NCI-H2081 (cell line): ENCODE measurements around the gene RNF121.
"Not testable (repeated sequence)": the region's sequence is repeated elsewhere in the genome, so short reads cannot be mapped to it uniquely, and the experiment has no call there.

Experiments
- DNase-seq, 2 experiments: peaks; one replicate each; lab custom pipeline; 2025; lab: John Stamatoyannopoulos, UW

RNF121 gene

DNA sequence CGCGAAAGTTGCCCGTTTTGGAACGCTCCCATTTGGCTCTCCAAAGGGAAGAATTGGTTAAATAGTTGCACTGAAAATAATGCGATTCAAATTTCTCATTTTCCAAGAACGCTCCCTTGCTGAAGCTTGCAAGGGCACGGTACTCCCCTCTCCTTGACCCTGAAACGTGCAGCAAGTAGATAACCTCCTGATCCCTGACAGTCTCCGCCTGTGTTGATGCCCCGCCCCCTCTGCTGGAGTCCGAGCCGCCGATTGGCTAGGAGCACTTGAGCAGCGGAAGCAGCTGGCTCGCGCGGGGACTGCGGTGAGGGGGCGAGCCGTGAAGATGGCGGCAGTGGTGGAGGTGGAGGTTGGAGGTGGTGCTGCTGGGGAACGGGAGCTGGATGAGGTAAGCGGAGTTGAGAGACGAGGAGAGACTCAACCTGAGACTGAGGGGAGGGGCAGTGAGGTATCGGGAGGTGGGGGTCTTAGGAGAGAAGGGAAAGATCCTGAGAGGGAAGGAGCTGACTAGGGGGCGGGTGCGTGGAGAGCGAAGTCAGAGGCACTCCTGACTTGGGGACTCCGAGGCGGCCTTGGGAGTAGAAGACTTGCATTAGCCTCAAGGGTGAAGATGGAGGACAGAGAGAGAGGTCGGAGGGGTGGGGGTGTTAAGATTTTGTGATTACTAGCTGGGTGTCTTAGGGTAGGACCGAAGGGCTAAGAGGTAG, at the start of gene RNF121:
Gene RNF121, plus strand, starts transcription at position 310 of the 707 bp plus-strand sequence. Its CDS starts 16 bp downstream, at position 326.
- DNase-seq: peak; percentile 93 to 96

DNA sequence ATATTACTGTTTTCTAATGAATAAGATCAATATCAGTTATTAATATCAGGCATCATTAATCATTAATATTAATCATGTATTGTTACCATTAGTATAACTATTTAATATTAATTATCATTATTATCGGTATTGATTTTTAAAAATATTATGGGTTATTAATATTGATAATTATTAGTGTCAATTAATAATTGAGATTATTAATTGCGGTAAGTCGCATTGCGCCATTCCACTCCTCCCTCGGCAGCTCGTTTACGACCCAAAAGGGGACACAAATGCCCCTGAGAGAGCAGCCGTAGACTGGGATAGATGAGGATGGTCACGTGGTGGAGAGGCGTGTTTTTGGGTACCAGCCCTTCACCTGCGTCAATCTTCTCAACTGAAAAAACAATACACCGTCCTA, 43.0 kb upstream of the RNF121 start:
- DNase-seq: not testable (repeated sequence)

DNA sequence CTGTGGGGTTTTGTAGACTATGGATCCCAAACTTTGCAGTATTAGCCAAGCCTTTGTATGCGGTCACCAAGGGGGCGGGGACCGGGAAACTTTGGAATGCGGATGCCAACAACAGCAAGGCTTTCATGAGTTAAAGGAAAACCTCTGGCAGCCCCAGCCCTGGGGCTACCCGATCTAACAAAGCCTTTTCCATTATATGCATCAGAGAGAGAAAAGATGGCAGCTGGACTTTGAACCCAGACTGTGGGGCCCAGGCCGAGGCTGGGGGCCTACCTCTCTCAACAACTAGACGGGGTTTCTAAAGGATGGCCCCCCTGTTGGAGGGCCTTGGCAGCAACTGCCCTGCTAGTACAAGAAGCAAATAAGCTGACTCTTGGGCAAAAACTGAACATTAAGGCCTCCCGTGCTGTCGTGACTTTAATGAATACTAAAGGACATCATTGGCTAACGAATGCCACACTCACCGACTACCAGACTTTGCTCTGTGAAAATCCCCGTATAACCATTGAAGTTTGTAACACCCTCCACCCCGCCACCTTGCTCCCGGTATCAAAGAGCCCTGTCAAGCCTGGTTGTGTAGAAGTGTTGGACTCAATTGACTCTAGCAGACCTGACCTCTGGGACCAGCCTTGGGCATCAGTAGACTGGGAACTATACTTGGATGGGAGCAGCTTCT, 40.4 kb upstream of the RNF121 start:
- DNase-seq: not testable (repeated sequence)

DNA sequence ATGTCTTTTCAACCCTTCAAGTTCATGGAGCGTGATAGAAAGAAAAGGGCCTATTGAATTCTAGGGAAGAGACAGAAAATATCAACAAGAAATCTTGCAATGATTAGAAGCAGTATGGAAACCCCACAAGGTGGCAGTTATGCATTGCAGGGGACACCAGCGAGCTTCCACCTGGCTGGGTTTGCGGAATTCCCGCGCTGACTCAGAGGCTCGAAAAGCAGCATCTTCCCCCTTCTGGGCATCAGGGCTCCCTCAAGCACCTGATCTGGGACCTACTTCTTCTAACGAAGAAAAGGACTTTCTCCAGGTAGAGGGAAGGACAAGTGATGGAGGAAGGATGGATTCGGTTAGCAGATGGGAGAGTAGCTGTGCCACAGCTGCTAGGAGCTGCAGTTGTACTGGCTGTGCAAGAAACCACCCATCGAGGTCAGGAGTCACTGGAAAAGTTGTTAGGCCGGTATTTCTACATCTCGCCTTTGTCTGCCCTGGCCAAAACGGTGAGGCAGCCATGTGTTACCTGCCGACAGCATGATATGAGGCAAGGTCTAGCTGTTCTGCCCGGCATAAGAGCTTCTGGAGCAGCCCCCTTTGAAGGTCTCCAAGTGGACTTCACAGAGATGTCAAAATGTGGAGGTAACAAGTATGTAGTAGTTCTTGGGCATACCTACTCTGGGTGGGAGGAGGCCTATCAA, 39.5 kb upstream of the RNF121 start:
- not testable (repeated sequence) for DNase-seq

DNA sequence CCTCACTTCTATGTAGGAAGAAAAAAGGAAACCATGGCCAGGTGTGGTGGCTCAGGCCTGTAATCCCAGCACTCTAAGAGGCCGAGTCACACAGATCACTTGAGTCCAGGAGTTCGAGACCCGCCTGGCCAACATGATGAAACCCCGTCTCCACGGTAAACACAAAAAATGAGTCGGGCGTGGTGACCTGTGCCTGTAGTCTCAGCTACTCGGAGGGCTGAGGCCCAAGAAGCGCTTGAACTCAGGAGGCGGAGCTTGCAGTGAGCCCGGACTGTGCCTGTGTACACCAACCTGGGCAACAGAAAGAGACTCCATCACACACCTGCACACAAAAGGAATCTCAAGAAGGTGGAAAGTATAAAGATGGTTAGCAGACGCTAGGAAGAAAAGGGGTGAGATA, 32.9 kb upstream of the RNF121 start:
- DNase-seq: no peak

DNA sequence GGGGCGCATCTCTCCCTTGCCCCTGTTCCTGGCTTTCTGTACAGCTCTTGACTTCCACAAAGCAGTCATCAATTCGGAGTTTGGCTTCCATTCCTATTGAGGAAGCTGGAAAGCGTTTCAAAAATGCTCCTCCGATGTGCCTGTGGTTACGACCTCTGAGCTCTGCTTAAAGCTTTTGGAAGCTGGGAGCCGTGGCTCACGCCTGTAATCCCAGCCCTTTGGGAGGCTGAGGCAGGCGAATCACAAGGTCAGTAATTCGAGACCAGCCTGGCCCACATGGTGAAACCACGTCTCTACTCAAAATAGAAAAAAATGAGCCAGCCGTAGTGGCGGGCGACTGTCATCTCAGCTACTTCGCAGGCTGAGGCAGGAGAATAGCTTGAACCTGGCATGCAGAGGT, 27.7 kb upstream of the RNF121 start:
- not testable (repeated sequence) for DNase-seq

DNA sequence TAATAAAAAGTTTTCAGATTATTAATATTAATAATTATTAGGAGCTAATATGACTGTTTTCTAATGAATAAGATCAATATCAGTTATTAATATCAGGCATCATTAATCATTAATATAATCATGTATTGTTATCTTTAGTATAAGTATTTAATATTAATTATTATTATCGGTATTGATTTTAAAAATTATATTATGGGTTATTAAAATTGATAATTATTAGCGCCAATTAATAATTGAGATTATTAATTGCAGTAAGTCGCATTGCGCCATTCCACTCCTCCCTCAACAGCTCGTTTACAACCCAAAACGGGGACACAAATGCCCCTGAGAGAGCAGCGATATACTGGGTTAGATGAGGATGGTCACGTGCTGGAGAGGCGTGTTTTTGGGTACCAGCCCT, 20.6 kb upstream of the RNF121 start:
- no peak for DNase-seq

DNA sequence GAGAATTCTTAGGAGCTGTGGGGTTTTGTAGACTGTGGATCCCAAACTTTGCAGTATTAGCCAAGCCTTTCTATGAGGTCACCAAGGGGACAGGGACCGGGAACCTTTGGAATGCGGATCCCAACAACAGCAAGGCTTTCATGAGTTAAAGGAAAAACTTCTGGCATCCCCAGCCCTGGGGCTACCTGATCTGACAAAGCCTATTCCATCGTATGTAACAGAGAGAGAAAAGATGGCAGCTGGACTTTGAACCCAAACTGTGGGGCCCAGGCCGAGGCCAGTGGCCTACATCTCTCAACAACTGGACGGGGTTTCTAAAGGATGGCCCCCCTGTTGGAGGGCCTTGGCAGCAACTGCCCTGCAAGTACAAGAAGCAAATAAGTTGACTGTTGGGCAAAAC, 18.1 kb upstream of the RNF121 start:
- not testable (repeated sequence) for DNase-seq

DNA sequence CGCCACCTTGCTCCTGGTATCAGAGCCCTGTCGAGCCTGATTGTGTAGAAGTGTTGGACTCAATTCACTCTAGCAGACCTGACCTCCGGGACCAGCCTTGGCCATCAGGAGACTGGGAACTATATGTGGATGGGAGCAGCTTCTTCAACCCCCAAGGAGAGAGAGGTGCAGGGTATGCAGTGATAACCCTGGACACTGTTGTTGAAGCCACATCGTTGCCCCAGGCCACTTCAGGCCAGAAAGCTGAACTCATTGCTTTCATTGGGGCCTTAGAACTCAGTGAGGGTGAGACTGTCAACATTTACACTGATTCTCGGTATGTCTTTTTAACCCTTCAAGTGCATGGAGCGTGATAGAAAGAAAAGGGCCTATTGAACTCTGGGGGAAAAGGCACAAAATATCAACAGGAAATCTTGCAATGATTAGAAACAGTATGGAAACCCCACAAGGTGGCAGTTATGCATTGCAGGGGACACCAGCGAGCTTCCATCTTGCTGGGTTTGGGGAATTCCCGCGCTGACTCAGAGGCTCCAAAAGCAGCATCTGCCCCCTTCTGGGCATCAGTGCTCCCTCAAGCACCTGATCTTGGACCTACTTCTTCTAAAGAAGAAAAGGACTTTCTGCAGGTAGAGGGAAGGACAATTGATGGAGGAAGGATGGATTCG, 17.4 kb upstream of the RNF121 start:
- not testable (repeated sequence) for DNase-seq

DNA sequence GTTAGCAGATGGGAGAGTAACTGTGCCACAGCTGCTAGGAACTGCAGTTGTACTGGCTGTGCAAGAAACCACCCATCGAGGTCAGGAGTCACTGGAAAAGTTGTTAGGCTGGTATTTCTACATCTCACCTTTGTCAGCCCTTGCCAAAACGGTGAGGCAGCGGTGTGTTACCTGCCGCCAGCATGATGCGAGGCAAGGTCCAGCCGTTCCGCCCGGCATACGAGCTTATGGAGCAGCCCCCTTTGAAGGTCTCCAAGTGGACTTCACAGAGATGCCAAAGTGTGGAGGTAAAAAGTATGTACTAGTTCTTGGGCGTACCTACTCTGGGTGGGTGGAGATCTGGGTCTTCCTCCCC, 16.9 kb upstream of the RNF121 start:
- not testable (repeated sequence) for DNase-seq

DNA sequence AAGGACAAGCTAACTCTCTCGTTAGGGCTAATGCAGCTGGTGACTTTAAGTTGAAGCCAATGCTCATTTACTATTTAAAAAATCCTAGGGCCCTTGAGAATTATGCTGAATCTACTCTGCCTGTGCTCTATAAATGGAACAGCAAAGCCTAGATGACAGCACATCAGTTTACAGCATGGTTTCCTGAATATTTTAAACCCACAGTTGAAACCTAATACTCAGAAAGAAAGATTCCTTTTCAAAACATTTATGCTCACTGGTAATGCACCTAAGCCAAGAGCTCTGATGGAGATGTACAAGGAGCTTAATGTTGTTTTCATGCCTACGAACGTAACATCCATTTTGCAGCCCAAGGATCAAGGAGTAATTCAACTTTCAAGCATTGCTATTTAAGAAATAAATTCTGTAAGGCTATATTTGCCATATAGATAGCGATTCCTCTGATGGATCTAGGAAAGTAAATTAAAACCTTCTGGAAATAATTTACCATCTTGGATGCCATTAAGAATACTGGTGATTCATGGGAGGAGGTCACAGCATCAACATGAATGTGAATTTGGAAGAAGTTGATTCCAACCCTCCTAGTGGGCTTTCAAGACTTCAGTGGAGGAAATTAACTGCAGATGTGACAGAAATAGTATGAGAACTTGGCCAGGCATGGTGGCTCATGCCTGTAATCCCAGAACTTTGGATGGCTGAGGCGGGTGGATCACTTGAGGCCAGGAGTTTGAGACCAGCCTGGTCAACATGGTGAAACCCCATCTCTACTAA, 14.9 kb upstream of the RNF121 start:
- no peak for DNase-seq

DNA sequence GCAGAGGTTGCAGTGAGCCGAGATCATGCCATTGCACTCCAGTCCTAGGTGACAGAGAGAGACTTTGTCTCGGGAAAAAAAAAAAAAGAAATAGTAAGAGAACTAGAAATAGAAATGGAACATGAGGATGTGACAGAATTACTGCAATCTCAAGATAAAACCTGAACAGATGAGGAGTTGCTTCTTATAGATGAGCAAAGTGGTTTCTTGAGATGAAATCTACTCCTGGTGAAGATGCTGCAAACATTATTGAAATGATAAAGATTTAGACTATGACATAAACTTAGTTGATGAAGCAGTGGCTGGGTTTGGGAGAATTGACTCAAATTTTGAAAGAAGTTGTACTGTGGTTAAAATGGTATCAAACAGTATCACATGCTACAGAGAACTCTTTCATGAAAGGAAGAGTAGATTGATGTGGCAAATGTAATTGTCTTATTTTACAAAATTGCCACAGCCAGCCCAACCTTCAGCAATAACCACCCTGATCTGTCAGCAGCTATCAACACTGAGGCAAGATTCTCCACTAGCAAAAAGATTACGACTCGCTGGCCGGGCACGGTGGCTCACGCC, 14.1 kb upstream of the RNF121 start:
- no peak for DNase-seq

DNA sequence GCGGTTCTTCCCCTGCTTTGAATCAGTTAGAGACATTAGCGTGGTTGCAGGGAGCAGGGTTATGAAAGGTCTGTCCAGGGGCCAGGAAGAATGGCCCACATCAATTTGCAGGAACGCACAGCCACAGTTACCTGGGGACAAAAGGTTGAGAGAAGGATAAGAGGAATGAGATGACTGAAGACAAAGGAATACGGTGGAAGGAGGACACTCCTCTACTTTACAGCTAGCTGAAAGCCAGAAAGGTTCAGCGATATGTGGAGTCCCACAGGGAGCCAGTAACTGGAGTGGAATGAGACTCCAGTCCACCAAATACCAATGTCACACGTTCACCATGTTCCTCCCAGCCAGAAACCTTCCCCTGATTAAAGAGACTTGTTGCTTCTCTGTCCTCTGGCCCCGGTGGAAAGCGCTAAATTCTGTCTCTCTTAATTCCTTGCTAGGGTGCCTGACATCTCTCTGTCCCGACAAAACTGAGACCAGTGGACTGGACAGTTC, 11.2 kb upstream of the RNF121 start:
- DNase-seq: no peak

DNA sequence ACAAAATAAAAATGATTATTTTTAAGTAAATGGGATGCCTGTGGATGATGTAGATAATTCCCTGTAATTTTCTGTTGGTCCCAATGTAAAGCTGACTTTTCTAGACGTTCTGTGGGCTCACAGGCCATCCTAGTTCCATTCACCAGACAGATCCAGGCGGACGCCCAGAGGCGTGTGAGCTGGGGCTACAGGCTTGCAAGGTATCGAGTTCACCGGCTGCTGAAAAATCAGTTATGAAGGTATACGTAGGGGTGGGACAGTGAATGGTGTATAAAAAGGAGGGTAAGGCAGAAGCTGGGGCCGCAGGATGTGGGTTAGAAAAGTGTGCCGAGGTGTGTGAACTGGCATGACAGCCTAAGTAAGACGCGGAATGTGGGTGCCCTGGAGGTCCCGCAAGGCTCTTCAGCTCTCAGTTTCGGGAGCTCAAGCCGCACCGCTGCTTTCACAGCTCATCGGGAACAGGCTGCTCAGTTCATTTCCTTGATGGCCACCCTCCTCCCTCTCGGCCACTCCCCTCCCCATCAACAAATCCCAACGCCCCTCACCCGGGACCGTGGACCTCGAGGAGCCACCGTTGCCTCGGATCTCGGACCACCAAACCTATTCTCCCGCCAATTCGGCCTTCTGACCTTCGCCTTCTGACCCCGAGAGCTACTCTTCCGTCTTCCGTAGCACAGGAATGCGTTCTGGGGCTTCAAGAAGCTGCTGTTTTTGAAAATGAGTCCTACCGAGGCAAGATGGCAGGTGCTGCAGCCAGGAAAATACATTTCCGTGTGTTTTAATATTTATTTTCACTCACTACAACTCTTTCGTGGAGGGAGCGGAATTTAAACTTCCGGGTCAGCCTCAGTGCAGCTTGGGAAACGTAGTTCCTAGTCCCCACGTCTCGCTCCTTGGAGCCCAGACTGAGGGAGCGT, 768 bp upstream of the RNF121 start, which contains the start of gene XNDC1N:
Gene XNDC1N, minus strand, starts transcription at position 775 of the 917 bp plus-strand sequence. CDS start 5,241 bp downstream, outside the sequence.
- peak; percentile 86 to 95 for DNase-seq

DNA sequence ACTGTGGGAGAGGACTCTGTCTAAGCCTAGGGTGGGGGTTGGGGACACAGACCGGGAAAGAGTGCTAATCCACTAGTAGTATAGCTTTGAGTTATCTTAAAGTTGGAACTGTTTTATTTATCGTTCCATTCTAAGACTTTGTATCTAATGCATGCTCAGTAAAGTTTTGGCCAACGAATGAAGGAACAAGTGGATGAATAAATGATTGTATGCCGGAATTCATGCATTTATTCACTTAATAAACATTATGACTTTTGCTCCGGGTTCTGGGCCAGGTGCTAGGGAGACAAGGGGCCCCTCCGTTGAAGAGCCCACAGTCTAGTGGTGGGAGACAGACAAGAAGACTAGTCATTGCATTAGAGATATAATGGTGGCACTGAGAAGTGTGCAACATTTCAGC, 645 bp downstream of the RNF121 start:
- no peak for DNase-seq

DNA sequence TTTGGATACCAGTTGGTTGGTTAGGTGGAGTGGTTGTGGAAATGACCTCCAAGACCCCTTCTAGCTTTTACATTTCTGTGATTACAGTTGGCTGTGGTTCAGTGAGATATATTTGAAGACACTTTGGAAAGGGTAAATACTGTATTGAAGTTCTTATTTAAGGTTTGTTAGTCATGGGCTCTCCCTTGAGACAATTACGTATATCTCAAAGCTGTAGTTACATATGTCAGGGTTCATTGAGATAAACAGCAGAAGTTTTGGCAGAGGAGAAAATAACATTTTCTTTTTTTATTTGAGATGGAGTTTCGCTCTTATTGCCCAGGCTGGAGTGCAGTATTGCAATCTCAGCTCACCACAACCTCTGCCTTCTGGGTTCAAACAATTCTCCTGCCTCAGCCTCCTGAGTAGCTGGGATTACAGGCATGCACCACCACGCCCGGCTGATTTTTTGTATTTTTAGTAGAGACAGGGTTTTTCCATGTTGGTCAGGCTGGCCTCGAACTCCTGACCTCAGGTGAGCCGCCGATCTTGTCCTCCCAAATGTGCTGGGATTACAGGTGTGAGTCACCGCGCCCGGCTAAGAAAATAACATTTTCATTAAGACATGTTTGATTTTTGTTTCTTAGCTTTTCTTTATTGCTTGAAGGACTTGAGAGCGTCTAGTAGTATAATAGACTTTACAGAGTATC, 1.9 kb downstream of the RNF121 start:
- no peak for DNase-seq

DNA sequence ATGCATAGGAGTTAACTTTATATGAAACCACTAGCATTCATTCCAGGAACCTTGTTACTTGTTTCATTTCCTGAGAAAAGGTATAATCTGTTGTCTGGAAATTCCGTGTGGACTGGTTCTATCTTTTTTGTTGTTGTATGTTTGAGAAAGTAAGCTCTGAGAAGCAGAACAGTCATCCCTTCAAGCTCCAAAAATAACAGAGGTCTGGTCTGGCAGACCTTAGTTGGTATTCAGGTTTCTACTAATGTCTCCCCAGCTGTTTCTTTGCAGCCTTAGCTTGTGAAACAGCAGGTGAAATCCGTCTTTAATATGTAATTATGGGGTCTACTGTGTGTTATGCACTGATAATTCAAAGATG, 2.4 kb downstream of the RNF121 start:
- DNase-seq: no peak

DNA sequence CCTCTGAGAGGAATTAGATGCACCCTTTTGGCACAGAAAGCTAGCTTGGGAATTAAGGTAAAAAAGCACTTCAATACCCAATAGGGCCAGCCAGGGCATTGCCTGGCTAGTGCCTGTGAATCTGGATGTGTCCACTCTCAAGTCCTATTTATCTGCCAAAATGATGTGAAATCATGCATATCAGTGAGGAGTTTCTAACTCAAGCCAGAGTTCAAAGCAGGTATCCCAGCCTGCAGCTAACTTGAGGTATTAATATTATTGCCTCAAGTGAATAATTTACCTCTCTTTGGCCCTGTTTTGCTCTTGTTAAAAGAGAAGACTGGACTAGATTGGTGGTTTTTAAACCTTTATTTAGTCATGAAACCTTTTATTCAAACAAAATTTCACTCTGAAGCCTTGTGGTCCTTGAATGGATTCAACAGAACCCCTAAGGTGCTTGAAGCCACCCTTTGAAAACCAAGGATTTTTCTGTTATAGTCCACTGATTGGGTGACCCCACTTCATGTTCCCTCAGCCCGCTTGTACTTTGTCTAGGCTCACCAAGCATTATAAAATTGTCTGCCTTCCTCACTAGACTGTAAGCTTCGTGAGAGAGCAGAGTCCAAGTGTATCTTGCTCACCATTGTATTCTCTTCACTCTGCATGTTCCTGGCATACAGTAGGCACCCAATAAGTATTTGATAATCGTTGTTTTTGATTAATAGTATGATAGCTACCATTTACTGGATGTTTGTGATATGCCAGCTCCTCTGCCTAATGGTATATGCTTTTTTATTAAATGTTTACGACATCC, 4.5 kb downstream of the RNF121 start:
- no peak for DNase-seq

DNA sequence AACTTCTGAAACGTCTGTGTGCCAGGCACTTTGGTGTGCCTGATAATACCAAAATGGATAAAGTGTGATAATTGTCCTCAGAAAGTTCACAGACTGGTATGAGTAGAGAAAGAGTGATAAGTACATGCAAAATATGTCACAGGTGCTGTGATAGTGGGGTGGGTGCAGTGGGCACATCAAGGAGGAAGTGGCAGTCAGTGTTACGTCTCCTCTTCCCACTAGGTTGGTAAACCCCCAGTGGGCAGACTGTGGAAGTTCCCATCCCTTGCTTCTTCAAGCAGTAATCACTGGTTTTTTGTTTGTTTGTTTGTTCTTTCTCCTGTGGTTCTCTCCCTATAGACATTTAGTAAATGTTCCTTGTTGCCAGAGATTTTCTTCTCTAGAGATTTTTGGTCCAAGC, 5.4 kb downstream of the RNF121 start:
- DNase-seq: no peak
